Endothelial cell (in vitro differentiated cells): Measurements from ENCODE around the gene TMEM191C. TPM values are rescaled to one million over a fixed set of nuclear protein-coding genes. Genes with fewer than 3 reads are reported as not detected.

Experiments
- DNase-seq: peaks from one replicate; pipeline ENCODE4 v3.0.0; 2021; ENCODE audit warnings: low spot score
- H3K27ac Mint-ChIP-seq: one replicate; pipeline ENCODE4 v1.8.0; 2021; ENCODE audit warnings: mixed read lengths, inconsistent platforms; ENCODE audit not compliant: unreplicated experiment
- H3K27me3 Mint-ChIP-seq: one replicate; pipeline ENCODE4 v1.8.0; 2021; ENCODE audit warnings: mild to moderate bottlenecking, moderate library complexity, mixed read lengths, inconsistent platforms; ENCODE audit not compliant: unreplicated experiment
- H3K36me3 Mint-ChIP-seq: one replicate; pipeline ENCODE4 v1.8.0; 2021; ENCODE audit warnings: mild to moderate bottlenecking, low read depth, mixed read lengths, inconsistent platforms; ENCODE audit not compliant: unreplicated experiment
- H3K4me1 Mint-ChIP-seq: one replicate; pipeline ENCODE4 v1.8.0; 2021; ENCODE audit warnings: mild to moderate bottlenecking, mixed read lengths, inconsistent platforms; ENCODE audit not compliant: unreplicated experiment
- H3K4me3 Mint-ChIP-seq: one replicate; pipeline ENCODE4 v1.8.0; 2021; ENCODE audit warnings: mild to moderate bottlenecking, mixed read lengths, inconsistent platforms; ENCODE audit not compliant: unreplicated experiment
- H3K9me3 Mint-ChIP-seq: one replicate; pipeline ENCODE4 v1.8.0; 2021; ENCODE audit warnings: mixed read lengths, inconsistent platforms; ENCODE audit not compliant: unreplicated experiment
- total RNA-seq: library from RNA; stranded (reverse); fragmentation: NEBNext Ultra II Directional; extraction: Animal tissue kit (Norgen Biotek cat#: 25700); gene quantifications from one replicate; pipeline ENCODE4 v1.2.1, GENCODE V29; 2021; ENCODE audit not compliant: unreplicated experiment
- TF ChIP-seq, protein P1 (sequence below): fragments of 200-600 bp; sonication (generic); IDR thresholded peaks from one replicate; pipeline ENCODE4 v1.5.0; 2021; ENCODE audit warnings: antibody characterized with exemption; ENCODE audit not compliant: unreplicated experiment

The TMEM191C gene
- total RNA-seq, 1 donor from 2014 or later: 0.92 TPM

- Mint-ChIP-seq H3K27ac (peak overlapping the region; percentile 76), H3K4me3 (no peak overlapping the region), H3K4me1 (no peaks in the 10 kb centered on the region), H3K27me3 (peaks cover 4% of the 10 kb centered on the region), H3K9me3 (no peaks in the 10 kb centered on the region), H3K36me3 (peaks cover 4% of the 10 kb centered on the region)
- TF ChIP-seq, protein P1, sequence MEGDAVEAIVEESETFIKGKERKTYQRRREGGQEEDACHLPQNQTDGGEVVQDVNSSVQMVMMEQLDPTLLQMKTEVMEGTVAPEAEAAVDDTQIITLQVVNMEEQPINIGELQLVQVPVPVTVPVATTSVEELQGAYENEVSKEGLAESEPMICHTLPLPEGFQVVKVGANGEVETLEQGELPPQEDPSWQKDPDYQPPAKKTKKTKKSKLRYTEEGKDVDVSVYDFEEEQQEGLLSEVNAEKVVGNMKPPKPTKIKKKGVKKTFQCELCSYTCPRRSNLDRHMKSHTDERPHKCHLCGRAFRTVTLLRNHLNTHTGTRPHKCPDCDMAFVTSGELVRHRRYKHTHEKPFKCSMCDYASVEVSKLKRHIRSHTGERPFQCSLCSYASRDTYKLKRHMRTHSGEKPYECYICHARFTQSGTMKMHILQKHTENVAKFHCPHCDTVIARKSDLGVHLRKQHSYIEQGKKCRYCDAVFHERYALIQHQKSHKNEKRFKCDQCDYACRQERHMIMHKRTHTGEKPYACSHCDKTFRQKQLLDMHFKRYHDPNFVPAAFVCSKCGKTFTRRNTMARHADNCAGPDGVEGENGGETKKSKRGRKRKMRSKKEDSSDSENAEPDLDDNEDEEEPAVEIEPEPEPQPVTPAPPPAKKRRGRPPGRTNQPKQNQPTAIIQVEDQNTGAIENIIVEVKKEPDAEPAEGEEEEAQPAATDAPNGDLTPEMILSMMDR: no peak
- DNase-seq: peak; percentile 1
These were observed 18.4 kb upstream of the TMEM191C start for GRCh38 chr22:21448627-21449416.

DNA sequence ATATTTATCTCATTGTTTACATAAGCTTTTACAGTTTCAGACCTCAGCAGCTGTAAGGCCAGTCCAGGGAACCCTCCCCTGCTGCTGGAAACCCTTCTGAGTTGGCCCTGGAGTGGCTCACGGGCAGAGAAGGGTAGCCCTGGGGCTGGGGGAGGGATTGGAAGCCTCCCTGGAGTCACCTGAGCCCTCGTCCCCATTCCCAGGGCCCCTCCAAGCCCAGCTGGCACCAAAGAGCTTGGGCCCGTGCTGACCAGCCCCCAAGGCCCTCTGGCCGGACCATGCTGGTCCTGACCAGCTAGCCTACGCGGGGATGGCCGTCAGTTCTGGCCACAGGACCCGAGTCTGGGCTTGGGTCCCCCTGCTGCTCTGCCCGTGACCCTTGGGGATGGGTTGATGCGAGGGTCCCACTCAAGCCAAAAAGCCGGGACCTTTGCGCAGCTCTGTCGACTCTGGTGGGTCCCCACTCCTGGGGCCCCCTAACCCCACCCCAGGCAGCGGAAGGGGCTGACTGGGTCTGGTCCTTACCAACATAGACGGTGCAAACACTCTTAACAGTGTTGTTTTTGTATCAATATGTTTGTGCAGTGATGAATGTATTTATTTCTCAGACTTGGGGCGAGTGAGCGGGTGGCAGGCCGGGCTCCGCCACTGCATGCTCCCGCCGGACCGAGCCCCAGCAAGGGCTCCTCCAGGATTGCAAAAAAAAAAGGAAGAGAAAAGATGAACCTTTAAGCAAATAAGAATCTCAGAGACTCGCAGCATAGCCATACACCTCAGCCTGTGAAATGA lies 17.5 kb upstream of the TMEM191C start:
- Mint-ChIP-seq H3K36me3 (peaks cover 4% of the 10 kb centered on the region), H3K27ac (no peak overlapping the region), H3K4me3 (no peak overlapping the region), H3K4me1 (no peaks in the 10 kb centered on the region), H3K27me3 (peaks cover 6% of the 10 kb centered on the region), H3K9me3 (no peaks in the 10 kb centered on the region)
- TF ChIP-seq, protein P1: no peak
- peak; percentile 1 for DNase-seq

DNA sequence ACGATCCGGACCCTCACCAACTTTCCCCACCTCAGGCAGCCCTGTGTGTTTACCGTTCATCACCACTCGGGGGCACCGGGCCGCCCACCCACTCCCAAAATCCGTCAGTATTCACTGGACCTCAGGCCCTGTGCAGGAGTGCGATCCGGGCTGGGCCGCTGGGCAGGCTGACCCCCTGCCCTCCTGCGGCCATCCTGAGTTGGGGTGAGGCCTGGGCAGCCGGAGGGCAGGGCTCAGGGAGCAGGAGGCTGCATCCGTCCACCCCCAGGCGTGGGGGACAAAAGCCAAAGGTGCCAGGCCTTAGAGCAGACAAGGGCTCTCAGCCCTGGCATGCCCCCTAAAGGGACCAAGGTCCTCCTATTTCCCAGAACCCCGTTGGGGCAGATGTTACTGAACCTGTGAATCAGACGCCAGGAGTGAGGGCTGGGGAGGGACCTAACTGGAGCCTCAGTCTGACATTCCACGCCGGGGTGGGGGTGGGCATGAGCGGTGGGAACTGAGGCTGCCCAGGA lies 16.8 kb upstream of the TMEM191C start:
- Mint-ChIP-seq H3K36me3 (peaks cover 4% of the 10 kb centered on the region), H3K27me3 (peaks cover 6% of the 10 kb centered on the region), H3K27ac (no peak overlapping the region), H3K9me3 (no peaks in the 10 kb centered on the region), H3K4me1 (peaks cover 2% of the 10 kb centered on the region), H3K4me3 (no peak overlapping the region)
- DNase-seq: peak; percentile 14
- TF ChIP-seq, protein P1: no peak

DNA sequence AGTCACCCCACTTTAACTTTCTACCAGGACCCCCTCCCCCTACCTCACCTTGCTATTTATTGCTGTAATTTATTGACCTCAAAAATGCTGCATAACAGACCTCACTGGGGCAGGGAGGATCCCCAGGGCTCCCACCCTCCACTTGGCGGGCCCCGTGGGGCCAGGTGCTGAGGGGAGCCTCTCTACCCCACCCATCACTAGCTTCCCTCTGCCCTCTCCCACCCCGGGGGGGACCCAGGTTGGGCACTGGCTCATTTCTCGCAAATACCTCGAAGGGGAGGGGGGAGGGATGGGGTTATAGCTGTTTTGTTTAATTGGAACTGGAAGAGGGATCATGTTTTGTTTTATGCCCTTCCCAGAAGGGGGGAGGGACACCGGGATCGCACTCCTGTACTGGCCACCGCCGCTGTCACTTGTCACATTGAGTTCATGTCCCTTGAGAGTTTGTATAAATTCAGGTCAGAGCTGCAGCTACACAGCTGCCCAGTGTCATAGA lies 16.3 kb upstream of the TMEM191C start:
- H3K4me1 Mint-ChIP-seq: peaks cover 3% of the 10 kb centered on the region

More for the DNA sequence above, 16.3 kb upstream of the TMEM191C start:
- no peak overlapping the region for H3K27ac Mint-ChIP-seq
- no peaks in the 10 kb centered on the region for H3K9me3 Mint-ChIP-seq
- peak; percentile 2 for DNase-seq
- TF ChIP-seq, protein P1: no peak
- peaks cover 4% of the 10 kb centered on the region for H3K36me3 Mint-ChIP-seq
- H3K27me3 Mint-ChIP-seq: peaks cover 6% of the 10 kb centered on the region
- H3K4me3 Mint-ChIP-seq: no peak overlapping the region
